Dedifferentiated amniotic fluid mesenchymal stem cell (primary cell): ENCODE data around the gene VWCE.

Experiments used
- DNase-seq: peaks from one replicate; pipeline ENCODE4 v3.0.0-alpha.2; 2016; ENCODE audit errors: extremely low spot score

The VWCE gene

GRCh38 chr11:61281581-61282250, 13.4 kb downstream of the VWCE start:
- DNase-seq, result no peak

- no peak for DNase-seq
Observed at GRCh38 chr11:61280883-61281580, 14.1 kb downstream of the VWCE start.

GRCh38 chr11:61279934-61280659, 15.0 kb downstream of the VWCE start:
- no peak for DNase-seq

GRCh38 chr11:61278001-61278470, 17.1 kb downstream of the VWCE start:
- no peak for DNase-seq

- DNase-seq, result no peak
Observed at GRCh38 chr11:61277186-61278000, 17.7 kb downstream of the VWCE start.

GRCh38 chr11:61275191-61275590, 19.9 kb downstream of the VWCE start:
- DNase-seq, result no peak

GRCh38 chr11:61274084-61274483, 21.0 kb downstream of the VWCE start:
- DNase-seq, result no peak

GRCh38 chr11:61273178-61274078, 21.7 kb downstream of the VWCE start:
- DNase-seq, result no peak

GRCh38 chr11:61272731-61273130, 22.4 kb downstream of the VWCE start:
- DNase-seq, result no peak

- peak; percentile 28 for DNase-seq
Observed at GRCh38 chr11:61270354-61271076, 24.6 kb downstream of the VWCE start.

- no peak for DNase-seq
Observed at GRCh38 chr11:61268588-61269250, 26.4 kb downstream of the VWCE start.

GRCh38 chr11:61267437-61267841, 27.7 kb downstream of the VWCE start:
- no peak for DNase-seq

GRCh38 chr11:61266602-61267001, 28.5 kb downstream of the VWCE start:
- no peak for DNase-seq

GRCh38 chr11:61265357-61265756, 29.8 kb downstream of the VWCE start:
- DNase-seq, result no peak

- DNase-seq, result no peak
Observed at GRCh38 chr11:61264795-61265194, 30.3 kb downstream of the VWCE start.

- no peak for DNase-seq
Observed at GRCh38 chr11:61264371-61264770, 30.7 kb downstream of the VWCE start.

GRCh38 chr11:61259363-61259762, 35.8 kb downstream of the VWCE start:
- no peak for DNase-seq

GRCh38 chr11:61258546-61258945, 36.6 kb downstream of the VWCE start:
- no peak for DNase-seq

- no peak for DNase-seq
Observed at GRCh38 chr11:61256710-61257482, 38.2 kb downstream of the VWCE start.
